Stimulated activated CD8-positive, alpha-beta memory T cell treated with anti-CD3 and anti-CD28 coated beads, Interleukin-15, amount 100 ng/mL, for 4 hours (primary cell): Measurements from ENCODE around the gene GRPR.
"Not testable (repeated sequence)": the region's sequence is repeated elsewhere in the genome, so short reads cannot be mapped to it uniquely, and the experiment has no call there.

ENCODE experiments used
- DNase-seq, 2 donors: peaks; one replicate each; pipeline ENCODE4 v3.0.0-alpha.2; 2020; ENCODE audit warnings: low read depth in 2 of 2

The GRPR gene

DNA sequence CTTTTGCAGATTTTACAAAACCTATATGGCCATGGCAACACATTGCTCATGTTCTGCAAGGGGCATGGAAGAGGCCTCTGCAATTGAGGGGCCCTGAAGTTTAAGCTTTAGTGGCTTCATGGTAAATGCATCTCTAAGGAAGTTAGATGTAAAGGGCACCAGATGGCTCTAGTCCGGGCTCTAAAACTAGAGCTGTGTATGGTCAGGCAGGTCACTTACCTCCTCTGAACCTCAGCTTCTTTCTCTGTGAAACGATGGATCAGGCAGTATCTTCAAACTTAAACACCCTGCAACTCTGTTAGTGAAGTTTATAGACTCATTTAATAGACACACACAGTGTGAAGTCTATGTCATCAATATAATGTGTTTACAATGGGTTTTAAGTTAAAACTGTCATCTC lies 53.9 kb downstream of the GRPR start:
- no peak for DNase-seq

DNA sequence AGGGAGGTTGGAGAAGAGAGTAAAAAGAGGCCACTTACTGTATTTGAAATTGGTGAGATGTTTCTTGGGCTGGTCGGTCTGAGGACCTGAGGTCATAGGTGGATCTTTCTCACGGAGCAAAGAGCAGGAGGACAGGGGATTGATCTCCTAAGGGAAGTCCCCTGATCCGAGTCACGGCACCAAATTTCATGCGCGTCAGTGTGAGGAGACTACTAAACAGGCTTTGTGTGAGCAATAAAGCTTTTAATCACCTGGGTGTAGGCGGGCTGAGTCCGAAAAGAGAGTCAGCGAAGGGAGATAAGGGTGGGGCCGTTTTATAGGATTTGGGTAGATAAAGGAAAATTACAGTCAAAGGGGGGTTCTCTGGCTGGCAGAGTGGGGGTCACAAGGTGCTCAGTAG lies 60.5 kb downstream of the GRPR start:
- not testable (repeated sequence) for DNase-seq

DNA sequence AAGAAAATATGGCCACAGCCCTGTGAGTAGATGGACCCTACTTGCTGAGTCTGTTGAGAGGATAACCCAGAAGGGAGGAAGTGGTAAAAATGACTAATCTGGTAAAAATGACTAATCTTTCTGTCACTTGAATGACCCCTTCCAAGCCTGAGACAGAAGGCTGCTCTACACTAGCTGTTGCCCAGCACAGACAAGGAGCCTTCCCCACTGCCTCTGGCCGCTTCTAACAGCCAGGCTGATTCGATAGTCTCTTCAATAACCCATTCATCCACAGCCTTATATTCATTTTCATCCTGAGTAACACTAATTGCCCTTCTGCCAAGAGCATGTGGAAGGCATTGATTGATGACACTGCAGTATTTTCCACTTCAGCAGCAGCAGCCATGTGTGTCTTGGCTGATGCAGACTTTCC lies 62.4 kb downstream of the GRPR start:
- DNase-seq: no peak

DNA sequence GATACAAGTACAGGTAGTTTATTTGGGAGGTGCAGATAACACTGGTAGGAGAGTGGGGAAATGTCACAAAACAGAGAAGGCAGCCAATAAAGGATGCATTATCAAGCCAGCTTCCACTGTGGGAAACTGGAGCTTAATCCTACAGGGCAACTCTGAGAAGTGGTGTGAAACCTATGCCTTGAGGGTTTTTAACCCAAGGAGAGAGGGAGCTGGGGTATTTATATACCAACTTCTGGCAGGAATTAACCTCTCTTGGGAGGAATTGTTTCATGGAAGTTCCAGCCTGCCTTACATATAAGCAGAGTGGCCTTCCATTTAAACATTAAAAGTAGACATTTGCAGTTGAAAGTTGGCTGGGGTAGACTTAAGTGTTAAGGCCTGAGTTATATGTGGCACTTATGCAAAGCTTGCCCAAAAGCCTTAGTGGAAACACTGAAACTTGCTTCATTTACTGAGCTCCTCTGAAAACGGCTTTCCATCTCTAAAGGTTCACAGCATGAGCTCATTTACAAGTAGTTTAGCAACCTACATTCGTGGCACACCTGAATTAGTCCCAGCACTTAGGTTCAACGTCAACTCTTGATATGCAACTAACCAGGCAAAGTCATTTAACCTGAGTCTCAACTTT lies 63.1 kb downstream of the GRPR start:
- no peak for DNase-seq

DNA sequence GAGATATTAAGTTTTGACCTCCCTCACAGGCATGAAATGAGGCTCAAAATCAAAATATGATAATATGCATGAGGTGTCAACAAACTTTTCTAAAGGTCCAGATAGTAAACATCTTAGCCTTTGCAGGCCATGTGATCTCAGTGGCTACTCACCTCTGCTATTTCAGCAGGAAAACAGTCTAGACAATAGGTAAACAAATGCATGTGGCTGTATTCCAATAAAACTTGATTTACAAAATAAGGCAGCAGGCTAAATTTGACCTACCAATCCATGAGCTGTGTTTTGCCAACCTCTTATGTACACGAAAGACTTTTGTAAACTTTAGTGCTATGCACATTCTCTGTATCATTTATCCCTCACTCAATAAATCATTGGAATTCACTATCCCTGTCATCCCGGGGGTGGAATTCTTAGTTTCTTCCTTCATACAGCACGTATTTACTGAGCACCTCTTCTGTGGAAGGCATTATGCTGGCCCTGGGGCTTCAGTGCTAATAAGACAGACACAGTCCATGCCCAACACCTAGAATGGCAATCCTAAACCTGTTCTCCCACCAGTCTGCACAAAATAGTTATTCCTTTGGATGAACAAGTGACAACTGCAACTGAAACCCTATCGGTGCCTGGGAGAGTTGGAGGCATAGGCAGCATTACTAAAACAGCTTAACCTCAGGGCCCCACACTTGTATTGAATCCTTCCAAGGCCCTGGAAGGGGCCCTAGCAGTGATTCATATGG lies 63.8 kb downstream of the GRPR start:
- no peak for DNase-seq

DNA sequence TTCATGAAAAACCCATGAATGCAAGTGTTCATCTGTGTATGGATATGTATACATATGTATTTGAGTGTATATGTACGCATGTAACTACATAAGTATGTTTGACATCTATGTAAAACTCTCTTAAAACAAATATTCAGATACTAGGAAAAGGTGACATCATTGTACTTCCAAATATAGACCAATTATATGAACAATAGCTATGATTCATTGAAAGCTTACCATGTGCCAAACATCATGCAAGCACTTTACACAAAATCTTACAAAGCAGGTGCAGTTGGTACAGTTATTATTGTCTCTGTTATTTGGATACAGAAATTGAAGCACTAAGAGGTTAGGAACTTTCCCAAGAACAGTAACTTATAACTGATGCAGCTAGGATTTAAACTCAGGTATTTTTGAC lies 65.3 kb downstream of the GRPR start:
- no peak for DNase-seq

DNA sequence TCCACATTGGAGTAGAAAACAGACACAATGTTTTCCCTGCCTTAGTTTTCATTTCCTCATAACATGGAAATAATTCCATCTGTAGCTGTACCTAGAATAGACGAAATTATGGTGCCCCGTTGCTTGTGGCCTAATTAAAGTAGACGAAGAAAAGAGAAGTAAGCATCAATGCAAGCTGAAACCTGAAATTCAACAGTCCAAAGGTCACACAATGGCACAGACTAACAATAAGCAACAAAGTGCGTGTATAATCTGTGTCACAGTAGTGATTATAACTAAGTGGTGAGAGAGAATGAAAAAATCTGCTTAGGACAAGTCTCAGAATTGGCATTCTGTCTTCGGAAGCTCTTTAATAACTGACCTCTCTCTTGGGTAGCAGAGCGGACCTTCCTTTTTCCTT lies 68.2 kb downstream of the GRPR start:
- DNase-seq: no peak

DNA sequence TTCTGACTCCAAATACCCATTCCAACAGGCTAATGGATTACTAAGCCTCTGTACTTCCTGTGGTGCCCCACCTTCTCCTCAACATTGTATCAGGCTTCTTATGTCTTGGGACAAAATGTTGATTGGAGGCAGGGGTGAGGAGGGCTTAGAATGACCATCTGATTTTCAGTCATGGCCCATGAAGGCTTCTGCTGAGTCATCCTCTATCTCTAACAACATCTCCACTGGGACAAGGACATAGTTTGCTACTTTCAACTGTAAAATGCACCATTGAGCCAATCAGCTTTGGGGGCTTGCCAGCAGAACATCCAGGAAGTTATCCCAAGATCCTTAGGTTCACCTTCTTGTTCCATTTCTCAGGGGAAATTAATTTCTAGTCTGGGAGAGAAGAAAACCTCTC lies 73.5 kb downstream of the GRPR start:
- DNase-seq: no peak

DNA sequence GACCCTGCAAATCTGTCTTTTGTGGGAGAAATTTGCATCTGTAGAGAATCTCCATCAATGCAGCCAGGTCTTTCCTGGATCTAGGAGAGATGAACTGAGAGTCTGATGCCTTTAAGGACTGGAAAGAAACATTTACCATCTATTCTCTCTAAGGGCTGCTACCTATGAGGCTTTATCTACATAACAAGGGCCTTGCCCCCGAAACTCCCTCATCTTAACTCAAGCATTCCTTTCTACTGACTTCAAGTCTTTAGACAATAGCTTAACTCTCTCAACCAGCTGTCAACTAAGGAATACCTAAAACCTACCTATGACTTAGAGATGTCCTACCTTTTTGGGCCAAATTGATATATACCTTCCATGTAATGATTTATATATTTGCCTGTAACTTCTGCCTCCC lies 76.0 kb downstream of the GRPR start:
- no peak for DNase-seq

DNA sequence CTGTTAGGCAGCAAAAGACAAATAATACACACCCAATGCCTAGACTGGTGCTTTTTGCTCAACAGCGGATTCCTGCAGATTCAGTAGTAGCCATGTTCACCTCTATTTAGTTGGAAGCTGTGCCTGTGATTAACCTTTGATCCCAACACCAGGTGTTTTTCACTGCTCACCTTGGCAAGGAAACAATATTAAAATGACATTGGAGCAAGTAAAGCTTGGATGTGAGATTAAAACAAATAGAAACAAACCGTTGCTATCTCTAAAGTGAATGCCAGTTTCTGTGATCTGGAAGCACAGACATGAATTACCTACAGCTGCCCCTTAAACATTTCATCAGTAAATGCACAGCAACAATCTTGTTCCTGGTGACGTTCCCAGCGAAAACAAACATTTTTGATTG lies 79.6 kb downstream of the GRPR start:
- no peak for DNase-seq
